ENCODE data around the gene TFAP2A.

Gene TFAP2A

DNA sequence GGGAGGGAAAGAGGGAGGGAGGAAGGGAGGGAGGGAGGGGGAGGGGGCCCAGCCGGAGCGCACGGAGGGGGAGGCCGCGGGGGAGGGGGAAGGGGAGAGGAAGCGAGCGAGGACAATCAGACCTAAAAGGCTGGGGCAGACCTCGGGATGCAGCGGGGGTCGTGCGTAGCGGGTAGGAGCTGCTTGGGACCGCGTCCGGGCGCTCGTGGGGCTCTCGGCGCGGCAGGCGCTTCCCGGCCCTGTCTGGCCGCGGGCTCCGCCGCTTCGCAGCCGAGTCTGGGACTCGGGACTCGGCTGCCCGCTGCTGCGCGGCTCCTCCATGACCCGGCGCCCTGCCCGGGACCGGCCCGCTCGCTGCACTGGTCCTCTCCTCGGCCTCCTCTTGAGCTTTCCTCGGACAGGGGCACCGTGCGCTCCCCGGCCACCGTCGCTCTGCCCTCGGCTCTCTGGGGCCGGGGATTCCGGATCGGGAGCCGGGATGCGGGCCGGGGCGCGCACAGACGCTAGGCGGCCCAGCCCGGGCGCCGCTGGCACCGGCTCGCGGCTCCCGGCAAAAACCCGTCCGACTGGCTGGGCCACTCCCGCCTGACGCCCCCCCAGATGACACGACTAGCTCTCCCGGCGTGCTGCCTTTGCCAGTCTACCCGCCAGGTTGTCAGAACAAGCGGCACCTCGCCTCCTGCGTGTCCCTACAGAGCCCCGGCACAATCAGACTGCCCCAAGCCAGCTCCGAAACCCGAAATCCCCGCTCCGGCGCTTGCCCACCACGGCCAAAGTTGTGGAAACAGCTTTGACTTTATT, 2.2 kb downstream of the TFAP2A start:
- DNase-seq: no peak

DNA sequence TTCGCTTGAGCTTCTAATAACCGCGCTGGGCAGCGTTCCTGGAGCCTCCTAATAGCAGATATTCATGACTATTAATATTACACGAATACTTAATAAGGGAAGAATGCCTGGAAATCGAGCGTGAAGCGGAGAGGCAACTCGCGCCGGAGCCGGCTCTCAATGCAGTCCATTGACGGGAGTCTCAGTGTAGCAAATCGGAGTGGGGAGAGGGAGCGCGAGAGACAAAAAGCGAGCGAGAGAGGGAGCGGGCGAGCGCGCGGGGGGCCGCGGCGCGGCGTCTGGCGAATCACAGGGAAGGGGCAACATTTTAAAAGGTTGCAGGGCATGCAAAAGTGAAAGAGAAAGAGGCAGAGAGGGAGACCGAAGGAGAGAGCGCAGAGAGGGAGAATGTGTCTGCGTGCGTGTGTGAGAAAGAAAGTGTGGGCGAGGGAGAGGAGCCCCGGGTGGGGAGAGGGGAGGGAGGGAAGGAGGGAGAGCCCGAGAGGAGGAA, 2.9 kb downstream of the TFAP2A start:
- DNase-seq: peak; percentile 26

DNA sequence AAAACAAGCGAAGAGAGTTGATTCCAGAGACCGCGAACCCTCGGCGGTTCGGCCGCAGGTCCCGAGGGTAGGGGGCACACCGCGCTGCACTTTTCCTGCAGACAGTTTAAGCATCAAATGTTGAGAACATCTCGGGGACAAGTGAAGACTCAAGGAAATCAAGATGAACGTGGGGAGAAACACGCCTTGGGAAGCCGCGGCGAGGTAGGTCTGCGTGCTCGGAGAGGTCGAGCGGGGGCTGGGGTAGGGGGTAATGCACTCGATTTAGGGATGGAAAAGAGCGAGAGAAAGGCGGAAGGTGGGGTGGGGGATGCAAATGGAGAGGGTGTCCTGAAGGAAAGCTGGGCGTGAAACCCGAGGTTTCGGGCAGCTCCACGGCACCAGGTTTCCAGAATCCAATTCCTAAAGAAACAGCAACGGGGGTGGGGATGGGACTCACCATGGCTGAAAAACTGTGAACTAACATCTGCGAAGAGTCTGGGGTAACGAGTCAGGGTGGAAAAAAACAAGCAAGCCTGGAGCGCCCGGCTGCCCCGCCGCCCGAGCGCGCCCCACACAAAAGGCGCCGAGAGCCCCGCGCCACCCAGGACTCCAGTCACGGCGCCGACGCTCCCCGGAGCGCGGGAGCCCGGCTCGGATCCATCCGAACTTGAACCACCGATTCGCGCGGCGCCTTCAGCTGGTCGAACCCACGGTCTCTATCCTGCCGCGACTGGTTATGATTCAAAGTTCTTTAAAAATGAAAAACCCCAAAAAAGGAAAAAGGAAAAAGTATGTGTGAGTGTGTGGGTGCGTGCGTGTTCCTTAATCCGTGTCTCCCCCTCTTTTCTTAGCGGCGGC, 3.5 kb downstream of the TFAP2A start:
- DNase-seq: no peak

DNA sequence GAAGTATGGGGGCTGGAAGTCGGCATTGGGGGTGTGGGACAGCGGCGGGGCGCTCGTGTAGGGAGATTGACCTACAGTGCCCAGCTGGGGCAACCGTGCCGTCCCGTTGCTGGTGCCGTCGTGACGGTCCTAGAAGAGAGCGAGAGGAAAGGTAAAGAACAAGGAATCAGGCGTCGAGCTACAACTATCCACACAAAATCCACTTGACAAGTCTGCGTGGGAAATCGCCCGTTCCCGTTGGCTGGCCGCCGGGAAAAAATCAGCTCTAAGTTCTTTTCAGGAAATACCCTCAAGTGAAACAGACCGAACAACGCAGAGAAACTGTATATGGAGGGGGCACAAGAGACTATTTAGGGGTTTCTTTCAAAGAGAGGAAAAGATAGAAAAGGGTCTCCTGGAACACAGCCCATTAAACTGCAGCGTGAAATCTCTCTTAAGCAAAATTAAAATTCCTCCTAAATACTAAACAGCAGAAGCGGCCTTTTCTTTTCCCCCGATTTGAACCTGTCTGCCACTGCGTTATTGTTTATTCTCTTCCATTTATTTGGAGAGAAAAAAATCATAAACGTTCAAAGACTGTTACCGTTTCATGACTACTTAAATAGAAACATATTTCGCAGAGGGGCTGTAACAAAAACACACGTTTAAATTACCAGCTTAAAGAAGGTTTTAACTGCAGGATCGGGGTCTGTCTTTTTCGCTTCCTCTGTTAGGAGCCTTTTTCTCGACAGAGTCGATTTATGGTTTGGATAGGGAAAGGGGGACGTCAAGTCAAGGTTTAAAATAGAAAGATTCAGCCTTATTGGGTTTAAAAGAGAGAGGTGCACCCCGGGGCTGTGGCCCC, 4.4 kb downstream of the TFAP2A start:
- DNase-seq: no peak

DNA sequence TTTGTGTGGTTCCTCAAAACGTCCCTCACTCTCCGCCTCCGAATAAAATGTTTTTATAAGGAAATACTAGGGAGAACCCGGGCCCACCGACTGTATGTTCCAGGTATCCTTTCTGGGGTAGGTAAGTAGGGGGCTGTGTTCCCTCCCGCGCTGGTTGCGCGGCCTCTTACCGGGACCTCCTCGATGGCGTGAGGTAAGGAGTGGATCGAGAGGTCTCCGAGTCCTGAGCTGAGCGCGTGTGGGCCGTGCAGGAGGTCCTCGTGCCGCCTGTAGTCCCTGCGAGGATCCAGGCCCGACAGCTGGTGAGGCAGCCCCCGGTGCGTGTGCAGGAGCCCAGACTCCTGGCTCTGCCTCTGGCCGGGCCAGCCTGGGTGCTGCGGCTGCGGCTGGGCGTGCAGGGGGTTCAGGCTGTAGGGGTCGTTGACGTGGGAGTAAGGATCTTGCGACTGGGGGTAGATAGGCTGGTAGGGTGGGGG, 5.1 kb downstream of the TFAP2A start:
- DNase-seq: no peak

DNA sequence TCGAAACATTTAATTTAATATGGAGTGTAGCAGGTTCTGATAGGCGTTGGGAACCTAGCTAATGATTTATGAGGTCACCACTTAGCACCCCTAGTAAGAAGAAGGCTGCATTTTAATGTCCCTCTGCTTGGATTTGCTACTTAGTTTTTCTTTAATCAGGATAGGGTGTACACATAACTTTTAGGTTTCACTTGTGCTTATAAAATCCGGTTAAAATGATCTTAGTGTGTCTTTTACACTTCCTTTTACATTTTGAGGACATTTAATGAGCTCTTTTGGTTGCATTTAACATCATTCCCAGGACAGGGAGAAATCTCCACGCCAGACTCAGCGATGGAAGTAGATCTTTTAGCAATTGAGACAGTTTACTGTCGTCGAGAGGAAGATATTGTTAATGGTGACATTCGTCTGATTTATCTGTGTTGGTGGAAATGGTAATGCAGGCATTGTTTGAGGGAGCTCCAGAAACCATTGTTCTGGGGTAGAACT, 5.6 kb downstream of the TFAP2A start:
- DNase-seq: no peak

DNA sequence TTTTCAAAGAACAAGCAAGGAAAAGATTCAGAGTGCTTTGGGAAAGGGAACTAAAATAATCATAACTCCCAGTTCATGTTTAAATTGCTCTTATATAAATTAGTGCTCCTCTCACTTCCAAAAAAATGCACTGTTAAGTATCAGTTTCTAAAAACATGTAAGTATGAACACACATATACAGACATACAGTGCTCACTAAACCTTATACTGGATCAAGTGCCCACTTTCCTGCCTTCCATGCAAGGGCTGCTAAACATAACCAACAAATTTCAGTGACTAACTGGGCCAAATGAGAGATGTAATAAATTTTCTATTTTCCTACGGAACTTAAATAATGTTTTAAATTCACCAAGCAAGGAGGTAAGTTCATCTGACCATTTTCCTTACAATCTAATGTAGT, 6.4 kb downstream of the TFAP2A start:
- no peak for DNase-seq

DNA sequence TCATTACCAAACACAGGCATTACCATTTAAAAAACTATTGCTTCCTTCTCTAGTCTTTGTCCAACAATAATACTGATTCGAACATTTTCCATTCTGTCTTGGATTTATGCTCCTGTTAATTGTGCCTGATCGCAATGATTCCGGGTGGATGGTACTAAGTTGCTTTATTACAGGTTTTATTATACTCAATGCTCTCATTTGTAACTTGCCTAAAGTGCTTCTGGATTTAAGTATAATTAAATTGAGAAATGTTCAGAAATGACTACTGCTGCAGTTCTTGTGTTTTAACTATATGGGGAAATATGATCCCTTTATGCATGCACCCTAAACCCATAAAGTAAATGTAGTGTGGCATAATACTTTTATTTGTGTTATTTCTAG, 7.2 kb downstream of the TFAP2A start:
- no peak for DNase-seq

DNA sequence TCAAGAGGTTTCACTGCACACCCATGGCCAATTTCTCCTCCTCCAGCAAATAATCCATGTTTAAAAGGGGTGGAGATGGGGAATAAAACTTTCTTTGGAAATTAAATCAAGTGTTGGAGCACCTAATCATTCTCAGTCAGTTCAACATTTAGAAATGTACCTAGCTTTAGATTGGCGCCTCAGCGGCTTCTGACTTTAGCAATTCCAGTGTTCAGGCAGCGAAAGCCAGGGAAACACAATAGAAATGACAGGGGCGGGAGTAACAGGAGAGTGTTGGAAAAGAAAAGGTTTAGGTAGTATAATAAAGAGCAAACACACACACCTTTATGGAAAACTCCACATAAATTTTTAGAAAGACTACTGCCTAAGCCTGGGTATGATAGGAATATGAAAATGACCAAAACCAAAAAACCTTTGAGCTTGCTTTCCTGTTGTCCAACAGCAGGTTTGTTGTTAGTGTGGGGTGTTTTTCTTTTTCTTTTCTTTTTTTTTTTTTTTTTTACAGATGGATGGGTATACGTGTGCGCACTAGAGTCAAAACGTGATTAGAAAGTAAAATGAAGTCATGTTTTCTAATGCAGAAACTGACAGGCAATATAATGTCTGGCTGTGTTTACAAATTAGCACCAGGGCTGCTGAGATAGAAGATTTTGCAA, 7.7 kb downstream of the TFAP2A start:
- no peak for DNase-seq

DNA sequence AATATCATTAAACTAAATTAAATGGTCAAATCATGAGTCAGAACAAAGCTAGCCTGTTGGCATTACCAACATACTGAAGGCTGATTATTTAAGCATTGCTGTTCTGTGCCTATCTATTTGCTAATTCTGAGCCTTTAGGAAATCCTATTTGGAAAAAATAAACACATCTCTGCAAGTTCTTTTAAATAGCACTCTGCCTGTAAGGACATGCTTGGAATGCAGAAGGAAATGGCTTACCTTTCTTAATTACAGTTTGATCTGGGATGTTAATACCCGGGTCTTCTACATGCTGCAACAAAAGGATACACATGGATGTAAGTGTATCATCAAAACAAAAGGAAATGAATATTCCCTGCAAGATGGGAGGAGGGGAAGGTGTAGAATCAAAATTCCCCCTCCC, 8.3 kb downstream of the TFAP2A start:
- no peak for DNase-seq

DNA sequence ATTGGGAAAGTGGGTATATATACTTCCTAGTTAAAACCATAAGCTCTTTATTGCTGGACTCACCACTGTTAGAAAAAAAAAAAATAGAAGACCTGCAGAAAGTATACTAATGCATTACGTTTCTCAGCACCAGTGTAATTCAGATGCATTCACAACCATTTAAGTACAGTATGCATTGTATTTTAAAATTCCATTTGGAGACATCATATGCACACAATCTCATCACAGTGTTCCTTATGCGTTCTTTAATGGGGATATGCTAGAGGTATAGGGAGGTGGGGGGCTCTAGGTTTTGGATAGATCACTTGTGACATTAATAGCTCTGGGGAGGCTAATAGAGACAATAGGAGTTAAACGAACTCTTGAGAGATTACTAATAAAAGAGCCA, 9.4 kb downstream of the TFAP2A start:
- no peak for DNase-seq

DNA sequence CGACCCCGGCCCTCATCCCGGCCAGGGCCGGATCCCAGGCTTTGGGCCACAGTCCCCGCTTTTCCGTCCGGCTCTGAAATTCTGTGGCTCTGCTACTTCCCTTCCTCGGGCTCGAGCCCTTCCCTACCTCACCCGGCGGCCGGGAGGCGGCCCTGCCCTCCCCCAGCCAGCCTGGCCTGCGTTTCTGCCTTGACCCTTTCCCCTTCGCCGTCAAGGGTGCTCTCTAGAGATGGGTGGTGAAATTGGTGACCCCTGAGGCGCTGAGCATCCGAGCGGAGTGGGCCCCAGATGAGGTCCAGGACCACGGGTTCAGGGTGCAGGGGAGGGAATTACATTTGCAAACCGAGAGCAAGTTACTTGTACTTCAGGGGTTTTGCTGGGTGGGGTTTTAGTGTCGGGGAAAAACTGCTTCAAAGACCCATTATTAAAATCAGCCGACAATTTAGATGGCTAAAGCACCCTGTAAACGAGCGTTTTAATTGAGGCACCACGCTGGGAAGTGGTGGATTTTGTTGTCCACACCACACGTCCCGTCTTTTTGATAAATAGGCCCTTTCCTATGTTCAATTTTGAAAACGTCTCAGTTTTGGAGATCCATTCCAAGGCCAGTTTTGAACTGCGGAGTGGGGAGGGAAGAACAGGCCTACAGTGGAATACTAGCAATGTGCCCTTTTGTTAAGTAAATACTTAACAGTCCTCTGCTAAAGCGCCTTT, 9.9 kb downstream of the TFAP2A start:
- DNase-seq: no peak

DNA sequence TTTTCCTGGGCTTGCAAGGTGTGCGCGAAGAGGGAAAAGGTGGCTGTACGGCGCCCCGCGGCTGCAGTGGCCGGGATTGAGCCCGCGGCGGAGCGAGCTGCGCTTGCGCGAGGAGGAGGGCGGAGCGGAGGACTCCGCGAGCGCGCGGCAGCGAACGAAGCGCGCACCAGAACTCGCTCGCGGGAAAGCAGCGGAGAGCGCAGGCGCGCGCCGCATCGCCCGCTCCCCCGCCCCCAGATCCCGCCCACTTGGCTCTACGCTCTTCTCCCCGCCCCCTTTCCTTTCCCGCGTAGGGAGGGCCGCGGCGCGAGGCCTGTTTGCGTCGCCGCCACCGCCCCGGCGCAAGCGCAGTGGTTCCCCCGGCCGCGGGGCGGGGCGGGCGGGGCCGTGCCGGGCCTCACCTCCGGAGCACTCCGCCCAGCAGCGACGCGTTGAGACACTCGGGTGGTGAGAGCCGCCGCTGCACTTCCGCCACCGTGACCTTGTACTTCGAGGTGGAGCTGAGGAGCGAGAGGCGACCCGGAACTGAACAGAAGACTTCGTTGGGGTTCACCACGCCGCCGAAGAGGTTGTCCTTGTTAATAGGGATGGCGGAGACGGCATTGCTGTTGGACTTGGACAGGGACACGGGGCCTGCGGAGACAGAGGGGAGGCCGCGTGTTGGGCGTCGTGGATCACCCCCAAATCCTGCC, 10.6 kb downstream of the TFAP2A start:
- DNase-seq: peak; percentile 78

DNA sequence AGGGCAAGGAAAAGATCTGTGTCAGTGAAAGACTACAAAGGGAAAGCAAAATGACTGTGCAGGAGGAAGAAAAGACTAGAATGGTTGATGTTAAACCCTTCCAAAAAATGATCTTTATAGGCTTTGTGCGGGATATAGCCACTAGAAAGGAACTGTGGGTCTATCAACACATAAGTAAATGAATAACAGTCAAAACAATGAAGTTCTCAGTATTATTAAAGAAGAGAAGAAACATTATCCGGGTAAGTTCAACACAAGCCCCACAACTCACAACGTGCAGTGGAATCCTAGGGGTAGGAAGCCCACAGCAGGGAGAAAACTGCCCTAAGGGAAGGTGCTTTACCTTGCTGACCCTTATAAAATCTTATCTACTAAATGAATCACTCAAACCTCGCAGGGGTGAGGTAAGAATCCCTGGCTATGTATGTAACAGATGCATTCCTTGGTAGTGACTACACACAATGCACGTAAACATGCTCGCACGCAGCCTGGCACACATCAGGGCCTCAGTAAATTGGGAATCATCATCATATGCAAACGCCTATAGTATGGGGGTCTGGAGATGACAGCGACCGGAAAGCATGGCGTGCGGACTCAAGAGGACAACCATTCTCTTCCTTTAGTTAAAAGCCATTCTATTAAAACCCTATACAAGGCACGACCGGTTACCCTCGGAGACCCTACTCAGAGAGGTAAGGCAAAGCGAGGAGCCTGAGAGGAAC, 11.3 kb downstream of the TFAP2A start:
- no peak for DNase-seq

DNA sequence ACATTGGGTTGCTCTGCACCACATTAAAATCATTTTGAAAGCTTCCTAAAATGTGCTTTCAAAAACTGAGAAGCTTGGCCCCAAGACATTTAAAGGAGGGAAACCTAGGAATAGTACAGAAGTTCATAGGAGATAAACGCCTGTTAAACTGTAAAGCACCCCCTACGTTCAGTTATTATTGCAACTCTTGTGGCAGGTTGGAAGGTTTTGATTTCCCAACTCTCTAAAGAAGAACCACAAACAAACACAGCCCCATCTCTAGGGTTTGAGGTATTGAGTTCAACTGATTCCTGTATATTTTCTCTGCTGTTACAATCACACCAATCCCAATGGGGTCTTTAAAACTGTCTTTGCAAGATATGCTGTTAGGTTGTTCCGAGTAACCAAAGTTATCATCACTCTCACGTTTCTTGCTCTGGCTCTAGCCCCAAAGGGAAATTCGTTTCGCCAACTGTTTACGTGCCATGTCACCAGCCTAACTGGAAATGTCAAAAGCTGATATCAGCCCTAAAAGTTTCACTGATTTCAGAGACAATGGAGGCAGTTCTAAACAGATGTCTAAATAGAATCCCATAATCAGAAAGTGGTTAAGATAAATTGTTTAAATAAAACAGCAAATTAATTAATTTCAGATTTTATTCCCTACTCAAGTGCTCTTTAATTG, 12.1 kb downstream of the TFAP2A start:
- no peak for DNase-seq

DNA sequence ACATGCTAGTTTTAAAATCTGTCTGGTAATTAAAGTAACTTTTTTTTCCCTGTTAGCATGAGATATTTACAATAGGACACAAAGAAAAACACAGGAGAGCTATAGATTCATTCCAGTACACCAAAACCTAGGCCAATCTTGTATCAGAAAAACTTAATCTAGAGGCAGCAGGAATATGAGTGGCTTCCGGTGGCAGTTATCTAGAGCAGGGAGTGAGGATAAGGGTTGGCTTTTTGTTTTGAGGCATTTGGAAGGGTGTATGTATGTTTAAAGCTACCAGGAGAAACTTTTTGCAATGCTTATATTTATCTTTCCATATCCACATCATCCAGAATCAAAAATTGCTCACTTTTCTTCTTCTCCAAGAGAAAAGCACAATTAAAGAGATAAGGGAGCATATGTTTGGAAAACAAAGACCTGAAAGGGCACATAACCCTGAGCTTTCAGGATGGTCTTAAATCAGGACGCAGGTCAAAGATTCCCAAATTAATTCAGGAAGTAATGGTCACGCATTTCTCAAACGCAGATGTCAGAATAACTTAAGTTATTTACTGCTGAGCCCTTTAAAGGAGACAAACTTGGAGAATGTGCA, 13.1 kb downstream of the TFAP2A start:
- no peak for DNase-seq

DNA sequence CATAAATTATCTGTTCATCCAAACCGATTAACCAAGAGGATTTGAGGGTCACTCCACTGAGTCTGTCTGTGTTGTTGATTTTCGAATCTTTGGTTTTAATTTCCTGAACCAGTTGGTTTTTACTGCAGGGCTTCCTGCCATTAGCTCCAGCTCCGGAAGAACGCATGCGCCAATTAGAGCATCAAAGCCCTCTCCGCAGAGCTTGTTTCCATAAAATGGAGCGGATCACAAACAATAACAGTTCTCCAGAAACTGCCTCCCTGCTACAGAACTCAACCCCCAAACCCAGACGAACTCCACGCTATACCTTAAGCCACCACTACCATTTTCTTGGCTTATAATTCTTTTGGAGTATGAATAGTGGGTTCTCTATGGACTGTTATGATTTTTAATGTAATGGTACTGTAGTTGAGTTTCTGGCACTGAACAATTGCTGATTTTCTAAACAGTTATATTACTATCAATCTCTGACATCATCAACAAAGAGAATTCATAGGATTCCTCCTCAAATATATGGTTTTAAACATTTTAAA, 13.8 kb downstream of the TFAP2A start:
- DNase-seq: no peak

DNA sequence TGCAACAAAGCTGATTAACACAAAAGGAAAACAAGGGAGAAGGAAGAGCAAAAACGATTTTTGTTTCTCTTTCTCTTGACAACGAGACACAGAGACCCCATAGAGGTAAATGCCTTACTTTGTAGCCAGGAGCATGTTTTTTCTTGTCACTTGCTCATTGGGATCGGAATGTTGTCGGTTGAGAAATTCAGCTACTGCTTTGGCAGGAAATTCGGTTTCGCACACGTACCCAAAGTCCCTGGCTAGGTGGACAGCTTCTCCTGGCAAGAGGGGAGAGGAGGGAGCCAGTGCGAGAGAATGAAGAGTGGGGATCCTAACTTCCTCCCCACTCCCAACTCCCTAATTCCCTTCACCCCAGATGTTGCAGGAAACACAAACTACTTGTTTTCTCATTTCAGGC, 14.5 kb downstream of the TFAP2A start:
- no peak for DNase-seq

DNA sequence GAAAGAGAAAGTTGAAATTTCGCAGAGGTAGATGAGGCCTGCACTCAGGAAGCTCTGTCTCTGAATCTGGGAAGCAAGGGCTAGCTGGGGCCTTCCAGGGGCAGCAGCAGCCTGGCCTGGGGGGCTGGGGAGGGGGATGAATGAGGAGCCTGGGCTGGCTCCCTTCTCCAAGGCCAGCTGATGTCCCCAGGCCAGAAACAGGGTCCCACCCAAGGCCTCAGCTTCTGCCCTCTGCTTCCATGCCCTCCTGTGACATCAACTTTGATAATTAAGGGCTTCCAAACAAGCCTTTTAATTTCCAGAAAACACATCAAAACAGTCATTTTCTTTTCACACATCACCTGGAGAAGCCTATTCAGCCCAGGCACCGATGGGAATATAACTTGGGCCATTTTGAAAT, 15.4 kb downstream of the TFAP2A start:
- no peak for DNase-seq
